ENCODE measurements around the gene ZP2. TPM values are rescaled to one million over a fixed set of nuclear protein-coding genes. Genes with fewer than 3 reads are reported as not detected.

The ZP2 gene
- total RNA-seq, 1 donor from 2014 or later: not detected

GRCh38 chr16:21150375-21151001 is 60.9 kb downstream of the ZP2 start, which contains the start of gene DNAH3:
TSS of gene DNAH3 (minus strand) at chr16:21150846. CDS start at chr16:21150319, 527 bp downstream.
- H3K4me1 ChIP-seq: no peaks in the 10 kb centered on the region
- no peak within 1 kb of the TSS for H3K27ac ChIP-seq
- TF ChIP-seq, protein P1, sequence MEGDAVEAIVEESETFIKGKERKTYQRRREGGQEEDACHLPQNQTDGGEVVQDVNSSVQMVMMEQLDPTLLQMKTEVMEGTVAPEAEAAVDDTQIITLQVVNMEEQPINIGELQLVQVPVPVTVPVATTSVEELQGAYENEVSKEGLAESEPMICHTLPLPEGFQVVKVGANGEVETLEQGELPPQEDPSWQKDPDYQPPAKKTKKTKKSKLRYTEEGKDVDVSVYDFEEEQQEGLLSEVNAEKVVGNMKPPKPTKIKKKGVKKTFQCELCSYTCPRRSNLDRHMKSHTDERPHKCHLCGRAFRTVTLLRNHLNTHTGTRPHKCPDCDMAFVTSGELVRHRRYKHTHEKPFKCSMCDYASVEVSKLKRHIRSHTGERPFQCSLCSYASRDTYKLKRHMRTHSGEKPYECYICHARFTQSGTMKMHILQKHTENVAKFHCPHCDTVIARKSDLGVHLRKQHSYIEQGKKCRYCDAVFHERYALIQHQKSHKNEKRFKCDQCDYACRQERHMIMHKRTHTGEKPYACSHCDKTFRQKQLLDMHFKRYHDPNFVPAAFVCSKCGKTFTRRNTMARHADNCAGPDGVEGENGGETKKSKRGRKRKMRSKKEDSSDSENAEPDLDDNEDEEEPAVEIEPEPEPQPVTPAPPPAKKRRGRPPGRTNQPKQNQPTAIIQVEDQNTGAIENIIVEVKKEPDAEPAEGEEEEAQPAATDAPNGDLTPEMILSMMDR (IDR thresholded peaks at IDR 0.05): no peak
- no peaks in the 10 kb centered on the region for H3K36me3 ChIP-seq
- intact Hi-C loops (cut with DNase I): loop anchor here (10.0 kb wide), 1 partner anchor 1994 kb away; the partner anchor contains the start of gene USP31
- H3K9me3 ChIP-seq: no peaks in the 10 kb centered on the region
- no peaks in the 10 kb centered on the region for H3K27me3 ChIP-seq
- DNase-seq (ENCODE audit: low spot score in 2 of 2): no peak
- no peak within 1 kb of the TSS for H3K4me3 ChIP-seq

Other genes starting within 250 kb of the ZP2 start
- 0.32 TPM for gene DNAH3, start 60.7 kb downstream of the ZP2 start, total RNA-seq
- gene LDAF1, start 52.9 kb downstream of the ZP2 start, total RNA-seq: 23.5 TPM
- not detected for gene ANKS4B, start 22.1 kb upstream of the ZP2 start, total RNA-seq
- not detected for gene CRYM, start 66.7 kb upstream of the ZP2 start, total RNA-seq

Measured in ascending aorta (tissue), 2 donors.